Activated T-cell treated with anti-CD3 and anti-CD28 coated beads for 48 hours (primary cell): Measurements from ENCODE around the gene PCGF6.
"Not testable (repeated sequence)": the region's sequence is repeated elsewhere in the genome, so short reads cannot be mapped to it uniquely, and the experiment has no call there.

ENCODE experiments used
- DNase-seq: peaks from one replicate; pipeline ENCODE4 v3.0.0-alpha.2; 2020; ENCODE audit warnings: low read depth

Gene PCGF6

DNA sequence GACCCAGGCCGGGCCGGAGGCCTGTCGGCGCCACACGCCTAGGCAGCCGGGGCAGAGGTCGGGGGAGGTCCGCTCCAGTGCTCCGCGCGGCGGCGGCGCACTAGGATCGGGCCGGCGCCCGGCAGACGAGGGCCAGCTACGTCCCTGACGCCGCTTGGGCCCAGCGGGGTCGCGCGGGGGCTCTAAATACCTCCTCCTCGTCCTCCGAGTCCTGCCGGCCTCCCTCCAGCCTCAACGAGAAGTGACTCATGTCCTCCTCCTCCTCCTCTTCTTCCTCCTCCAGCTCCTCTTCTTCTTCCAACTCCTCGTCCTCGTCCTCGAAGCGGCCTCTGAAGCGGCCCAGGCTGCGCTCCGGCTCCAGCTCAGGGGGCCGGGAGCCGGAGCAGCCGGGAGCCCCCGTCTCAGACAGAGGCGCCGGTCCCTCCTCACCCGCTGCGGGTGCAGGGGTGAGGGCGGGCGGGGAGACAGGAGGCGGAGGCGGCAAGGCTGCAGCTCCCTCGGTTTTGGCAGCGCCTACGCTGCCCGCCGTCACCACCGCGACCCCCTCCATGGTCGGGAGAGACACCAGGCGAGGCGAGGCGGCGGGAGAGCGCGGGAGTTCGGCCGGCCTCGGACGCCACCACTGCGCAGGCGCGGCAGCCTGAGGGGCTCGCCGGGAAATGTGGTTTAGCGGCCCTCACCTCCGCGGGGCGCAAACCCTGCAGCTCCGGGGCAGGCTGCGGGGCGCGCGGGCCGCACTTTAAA lies at the start of gene PCGF6:
Gene PCGF6 (minus strand): TSS at position 624 of the 744 bp plus-strand sequence. CDS start 74 bp downstream, at position 550.
- peak; percentile 75 for DNase-seq

GRCh38 chr10:103397191-103397825 lies 46.4 kb upstream of the PCGF6 start:
- DNase-seq: no peak

DNA sequence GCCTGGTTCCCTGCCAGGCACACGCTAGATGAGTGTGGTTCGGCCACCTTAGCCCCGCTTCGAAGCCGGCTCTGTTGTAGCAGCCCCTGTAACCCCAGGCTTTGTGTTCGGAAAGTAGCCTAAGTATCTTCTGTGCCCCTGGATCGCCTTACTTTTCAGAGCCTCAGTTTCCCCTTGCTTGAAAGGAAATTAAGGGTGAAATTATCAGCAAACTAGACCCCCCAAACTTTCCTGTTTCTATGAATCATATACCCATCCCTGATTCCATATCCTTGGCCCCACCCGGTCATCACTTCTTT lies 45.8 kb upstream of the PCGF6 start:
- DNase-seq: no peak

DNA sequence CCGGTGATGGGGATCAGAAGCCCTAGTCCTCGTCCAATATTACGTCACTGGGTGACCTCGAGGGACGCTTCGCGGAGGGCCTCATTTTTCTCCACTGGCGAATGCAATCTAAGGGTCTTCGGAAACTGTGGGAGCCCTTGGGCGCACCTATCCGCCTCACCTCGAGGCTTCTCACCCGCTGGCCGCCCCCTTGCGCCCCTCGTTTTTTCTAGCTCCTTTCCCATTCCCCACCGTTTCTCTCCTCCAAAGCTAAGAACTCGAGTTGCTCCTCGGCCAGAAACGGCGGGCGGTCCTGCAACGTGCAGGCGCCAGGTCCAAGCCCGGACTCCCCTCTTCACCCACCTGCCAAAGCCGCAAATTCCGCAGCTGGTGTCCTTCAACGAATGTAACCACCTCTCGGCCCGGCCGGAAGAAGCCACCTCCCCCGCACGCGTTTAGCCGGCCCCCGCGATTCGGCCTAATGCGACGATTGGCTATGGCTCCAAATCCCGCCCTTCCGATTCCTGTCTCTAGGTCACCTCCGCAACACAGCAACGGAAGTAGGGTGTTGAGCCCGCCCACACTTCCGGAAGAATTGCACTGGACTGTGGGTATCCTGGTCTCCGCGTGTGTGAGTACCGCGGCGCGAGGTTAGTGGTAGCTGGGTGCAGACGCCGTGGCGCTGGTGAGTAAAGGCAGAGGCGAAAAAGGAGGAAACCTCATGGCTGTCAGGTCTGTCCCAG lies 45.3 kb upstream of the PCGF6 start, which contains the start of the genes ATP5MK and PDCD11:
Gene ATP5MK (minus strand): TSS at position 409 of the 722 bp plus-strand sequence. CDS start 4,018 bp downstream, outside the sequence.
Gene PDCD11 (plus strand): TSS at position 560 of the 722 bp plus-strand sequence. CDS start 1,801 bp downstream, outside the sequence.
- peak; percentile 93 for DNase-seq

DNA sequence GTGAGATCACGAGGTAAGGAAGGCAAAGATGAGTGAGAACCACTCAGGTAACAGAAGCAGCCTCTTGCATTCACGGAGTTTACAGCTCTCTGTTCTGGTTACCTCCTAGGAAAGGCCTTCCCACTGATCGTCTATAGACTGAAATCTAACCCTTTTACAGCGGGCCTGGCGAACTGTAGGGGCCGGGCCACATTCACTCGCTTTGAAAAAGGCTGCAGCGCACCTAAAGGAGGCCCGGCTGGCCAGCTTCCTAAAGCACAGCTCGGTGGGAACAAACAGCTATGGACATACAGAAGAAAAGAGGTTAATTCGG lies 44.8 kb upstream of the PCGF6 start:
- no peak for DNase-seq

GRCh38 chr10:103394180-103394579 lies 43.2 kb upstream of the PCGF6 start:
- no peak for DNase-seq

DNA sequence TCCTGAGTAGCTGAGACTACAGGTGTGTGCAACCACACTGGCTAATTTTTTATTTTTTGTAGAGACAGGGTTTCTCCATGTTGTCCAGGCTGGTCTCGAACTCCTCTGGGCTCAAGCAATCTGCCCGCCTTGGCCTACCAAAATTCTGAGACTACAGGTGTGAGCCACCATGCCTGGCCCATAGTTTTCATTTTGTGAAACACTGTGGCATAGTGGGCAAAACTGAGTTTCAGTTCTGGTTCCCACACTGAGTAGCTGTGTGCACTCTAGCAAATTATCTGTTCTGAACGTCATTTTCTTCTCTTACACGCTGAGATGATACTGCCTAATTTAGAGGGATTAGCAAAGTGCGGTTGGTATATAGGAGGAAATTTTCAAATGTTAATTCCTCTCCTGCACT lies 31.8 kb upstream of the PCGF6 start:
- DNase-seq: no peak

DNA sequence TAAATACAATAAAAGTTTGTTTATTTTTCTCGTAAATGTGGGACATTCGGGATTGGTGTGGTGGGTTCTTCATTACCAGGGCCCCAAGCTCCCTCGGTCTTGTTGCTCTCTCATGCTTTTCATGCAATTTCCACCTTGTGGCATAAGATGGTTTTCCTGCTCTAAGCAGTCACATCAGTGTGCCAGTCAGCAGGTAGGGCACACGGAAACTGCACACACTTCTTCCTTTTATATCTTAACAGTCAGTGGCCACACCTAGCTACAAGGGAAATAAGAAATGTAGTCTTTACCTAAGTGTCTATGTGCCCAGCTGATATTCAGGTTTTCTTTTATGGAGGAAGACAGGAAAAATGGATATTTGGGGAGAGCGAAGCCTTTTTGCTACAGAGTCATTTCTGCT lies 23.3 kb upstream of the PCGF6 start:
- no peak for DNase-seq

DNA sequence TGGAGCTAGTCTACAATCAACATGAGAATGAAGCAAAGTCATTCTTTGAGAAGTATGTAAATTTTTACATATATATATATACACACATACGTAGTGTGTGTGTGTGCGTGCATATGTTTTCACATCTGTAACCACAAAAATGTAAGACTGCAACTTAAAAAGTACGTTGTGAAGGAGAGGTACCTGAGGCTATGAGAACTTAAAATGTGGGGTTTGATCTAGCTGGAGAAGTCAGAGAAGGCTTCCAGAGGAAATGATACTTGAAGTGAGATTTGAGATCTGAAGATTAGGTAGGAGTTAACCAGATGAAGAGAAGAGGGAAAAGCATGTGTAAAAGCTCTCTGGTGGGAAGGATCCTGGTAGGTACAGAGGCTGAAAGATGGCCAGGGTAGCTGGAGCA lies 22.6 kb upstream of the PCGF6 start:
- DNase-seq: no peak

- DNase-seq: peak; percentile 85
These were observed 17.0 kb upstream of the PCGF6 start, which contains the start of gene TAF5 for GRCh38 chr10:103367782-103368518. TSS of gene TAF5 (plus strand) at chr10:103367976. CDS start at chr10:103367990, 14 bp downstream.

- DNase-seq: no peak
These were observed 16.4 kb upstream of the PCGF6 start for GRCh38 chr10:103367379-103367781.

DNA sequence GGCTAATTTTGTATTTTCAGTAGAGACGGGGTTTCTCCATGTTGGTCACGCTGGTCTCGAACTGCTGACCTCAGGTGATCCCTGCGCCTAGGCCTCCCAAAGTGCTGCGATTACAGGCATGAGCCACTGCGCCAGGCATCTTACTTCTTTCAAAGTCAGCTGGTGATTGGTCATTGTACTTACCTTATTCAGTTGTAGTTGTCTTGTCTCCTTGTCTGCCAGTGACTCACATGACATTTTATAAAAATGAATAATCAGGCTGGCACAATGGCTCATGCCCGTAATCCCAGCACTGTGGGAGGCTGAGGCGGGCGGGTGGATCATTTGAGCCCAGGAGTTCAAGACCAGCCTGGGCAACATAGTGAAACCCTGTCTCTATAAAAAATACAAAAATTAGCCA lies 9.9 kb upstream of the PCGF6 start:
- not testable (repeated sequence) for DNase-seq

DNA sequence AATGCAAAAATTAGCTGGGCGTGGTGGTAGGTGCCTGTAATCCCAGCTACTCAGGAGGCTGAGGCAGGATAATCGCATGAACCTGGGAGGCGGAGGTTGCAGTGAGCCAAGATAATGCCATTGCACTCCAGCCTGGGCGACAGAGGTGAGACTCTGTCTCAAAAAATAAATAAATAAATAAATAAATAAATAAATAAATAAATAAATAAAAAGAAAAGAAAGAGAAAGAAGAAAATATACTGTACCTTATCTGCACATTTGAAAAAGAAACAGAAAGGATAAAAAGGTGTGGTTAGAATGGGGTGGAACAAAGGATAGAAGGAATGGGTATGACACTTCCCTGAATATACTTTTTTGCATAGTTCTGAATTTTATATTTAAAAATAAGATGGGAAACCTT lies 8.6 kb upstream of the PCGF6 start:
- DNase-seq: not testable (repeated sequence)

DNA sequence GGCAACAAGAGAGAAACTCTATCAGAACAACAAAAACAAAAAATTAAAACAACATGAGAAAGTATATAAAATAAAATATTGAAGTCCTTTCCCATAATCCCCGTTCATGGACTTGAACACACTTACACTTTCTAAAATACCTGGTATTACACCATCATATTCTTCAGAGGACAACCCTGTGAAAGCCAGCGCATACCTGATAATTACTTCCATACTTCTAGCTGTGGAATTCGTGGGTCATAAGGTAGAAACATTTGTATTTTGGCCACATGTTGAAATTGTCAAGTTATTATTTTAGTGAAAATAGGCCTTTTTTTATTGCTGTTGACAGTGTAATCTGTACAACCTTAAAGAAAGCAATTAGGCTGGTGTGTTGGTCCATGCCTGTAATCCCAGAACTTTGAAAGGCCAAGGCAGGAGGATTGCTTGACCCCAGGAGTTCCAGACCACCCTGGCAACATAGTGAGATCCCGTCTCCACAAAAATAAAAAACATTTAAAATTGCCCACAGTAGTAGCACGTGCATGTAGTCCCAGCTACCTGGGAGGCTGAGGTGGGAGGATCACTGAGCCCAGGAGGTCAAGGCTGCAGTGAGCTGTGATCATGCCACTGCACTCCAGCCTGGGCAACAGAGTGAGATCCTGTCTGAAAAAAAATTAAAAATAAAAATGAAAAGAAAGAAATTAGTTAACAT lies 5.1 kb upstream of the PCGF6 start:
- DNase-seq: no peak

GRCh38 chr10:103354567-103354966 lies 3.6 kb upstream of the PCGF6 start:
- DNase-seq: not testable (repeated sequence)

DNA sequence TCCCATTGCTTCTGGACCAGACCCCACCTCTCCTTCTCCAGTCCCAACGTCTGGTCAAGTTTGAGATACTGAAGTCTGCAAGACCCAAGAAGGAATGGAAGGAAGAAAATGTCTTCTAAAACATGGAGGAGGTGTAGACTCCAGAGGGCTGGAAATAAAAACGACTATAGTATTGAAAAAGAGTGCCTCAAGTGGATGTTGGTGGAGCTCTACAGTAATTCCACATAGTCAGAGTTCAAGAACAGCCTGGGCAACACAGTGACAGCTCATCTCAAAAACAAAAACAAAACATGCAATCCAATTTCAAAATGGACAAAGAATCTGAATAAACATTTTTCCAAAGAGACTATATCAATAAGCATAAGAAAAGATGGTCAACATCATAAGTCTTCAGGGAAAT lies 2.3 kb upstream of the PCGF6 start:
- no peak for DNase-seq

GRCh38 chr10:103350175-103350516 lies 794 bp downstream of the PCGF6 start:
- no peak for DNase-seq

DNA sequence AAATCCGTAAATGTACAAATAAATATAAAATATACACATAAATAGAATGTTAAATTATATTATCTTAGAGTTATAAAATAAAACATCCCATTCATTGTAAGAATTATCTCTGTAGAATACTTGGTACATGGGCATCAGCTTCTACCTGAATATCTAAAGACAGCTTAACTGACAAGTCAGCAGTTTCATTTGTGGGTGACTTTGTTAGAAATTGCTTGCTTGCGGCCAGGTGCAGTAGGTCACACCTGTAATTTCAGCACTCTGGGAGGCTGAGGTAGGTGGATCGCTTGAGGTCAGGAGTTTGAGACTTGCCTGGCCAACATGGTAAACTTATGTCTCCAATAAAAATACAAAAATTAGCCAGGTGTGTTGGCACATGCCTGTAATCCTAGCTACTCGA lies 14.6 kb downstream of the PCGF6 start:
- no peak for DNase-seq

DNA sequence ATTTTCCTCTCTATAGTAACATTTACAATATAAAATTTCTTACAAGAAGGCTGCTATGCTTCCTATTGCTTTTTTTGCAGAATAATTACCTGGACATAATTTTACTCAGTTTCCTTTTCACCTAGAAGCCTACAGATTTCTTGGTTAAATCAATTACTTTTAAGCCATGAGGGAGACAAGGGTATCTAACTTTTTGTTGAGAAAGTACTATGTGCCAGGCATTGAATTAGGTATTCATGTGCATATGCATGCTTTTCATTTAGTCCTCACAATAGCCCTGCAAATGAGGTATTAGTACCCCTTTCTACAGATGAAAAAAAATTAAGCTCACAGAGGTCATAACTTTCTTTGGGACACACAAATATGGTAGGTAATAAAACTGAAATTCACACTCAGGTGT lies 16.4 kb downstream of the PCGF6 start:
- DNase-seq: no peak

GRCh38 chr10:103333934-103334520 lies 16.9 kb downstream of the PCGF6 start:
- DNase-seq: no peak

DNA sequence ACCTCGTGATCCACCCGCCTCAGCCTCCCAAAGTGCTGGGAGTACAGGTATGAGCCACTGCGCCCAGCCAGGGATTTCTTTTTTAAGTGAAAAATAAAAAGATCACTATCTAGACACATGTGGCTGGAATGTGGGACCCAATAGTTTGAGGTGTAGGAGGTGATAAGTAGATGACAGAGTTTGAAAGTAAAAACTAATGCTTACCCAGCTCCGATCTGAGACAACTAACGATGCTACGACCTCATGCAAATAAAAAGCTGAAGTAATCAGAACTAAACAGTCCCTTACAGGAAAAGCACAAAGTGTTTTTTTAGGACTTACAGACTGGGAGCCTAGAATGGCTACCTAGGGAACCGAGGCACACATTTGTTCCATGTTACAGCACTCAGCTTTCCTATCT lies 23.0 kb downstream of the PCGF6 start:
- no peak for DNase-seq
